Activated naive CD4-positive, alpha-beta T cell treated with anti-CD3 and anti-CD28 coated beads, Interleukin-2, amount 10 ng/mL, durations not matched to agents 7 days and 5 days (primary cell): ENCODE data around the gene GREB1.

Experiments used
- CTCF ChIA-PET: fragments of 350-600 bp; sonication (Branson Sonifier 250); formaldehyde crosslinking; loops from one replicate; lab custom pipeline; 2021; ENCODE audit warnings: antibody characterized with exemption; lab: Charles Lee
- DNase-seq: peaks from one replicate; pipeline ENCODE4 v3.0.0-alpha.2; 2020
- H3K27ac Mint-ChIP-seq: one replicate; pipeline ENCODE4 v1.8.0; 2021; ENCODE audit warnings: mild to moderate bottlenecking, moderate library complexity, mixed read lengths
- H3K27me3 Mint-ChIP-seq: one replicate; pipeline ENCODE4 v1.8.0; 2021; ENCODE audit warnings: mild to moderate bottlenecking, mixed read lengths
- H3K36me3 Mint-ChIP-seq: one replicate; pipeline ENCODE4 v1.8.0; 2021; ENCODE audit warnings: mixed read lengths
- H3K4me1 Mint-ChIP-seq: one replicate; pipeline ENCODE4 v1.8.0; 2021; ENCODE audit warnings: mixed read lengths
- H3K4me3 Mint-ChIP-seq: one replicate; pipeline ENCODE4 v1.8.0; 2021; ENCODE audit warnings: mild to moderate bottlenecking, moderate library complexity, mixed read lengths
- H3K9me3 Mint-ChIP-seq: one replicate; pipeline ENCODE4 v1.8.0; 2021; ENCODE audit warnings: mixed read lengths

GREB1 gene

DNA sequence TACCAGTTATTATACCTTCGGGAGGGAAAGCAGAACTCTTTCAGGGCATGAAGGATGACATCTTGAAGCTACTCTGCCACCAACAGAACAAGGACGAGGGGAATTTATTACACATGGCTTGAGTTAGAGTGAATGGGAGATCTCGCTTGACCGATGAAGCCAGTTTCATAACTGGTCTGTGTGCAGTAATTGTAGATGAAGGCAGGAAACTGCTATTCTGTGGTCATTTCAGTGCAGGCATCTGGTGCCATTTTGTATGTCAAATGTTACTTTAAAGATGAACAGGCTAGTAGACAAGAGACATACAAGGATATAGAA, 20.5 kb downstream of the GREB1 start:
- Mint-ChIP-seq H3K27me3 (peaks cover 46% of the 10 kb centered on the region), H3K27ac (no peak overlapping the region), H3K4me1 (no peaks in the 10 kb centered on the region), H3K36me3 (no peaks in the 10 kb centered on the region), H3K4me3 (no peak overlapping the region), H3K9me3 (no peaks in the 10 kb centered on the region)
- no peak for DNase-seq
- CTCF ChIA-PET = interaction anchor here (0.7 to 1.2 kb wide), 2 partner anchors 19 to 28 kb away, joined by 3 read pairs; no protein-coding TSS in a partner anchor

DNA sequence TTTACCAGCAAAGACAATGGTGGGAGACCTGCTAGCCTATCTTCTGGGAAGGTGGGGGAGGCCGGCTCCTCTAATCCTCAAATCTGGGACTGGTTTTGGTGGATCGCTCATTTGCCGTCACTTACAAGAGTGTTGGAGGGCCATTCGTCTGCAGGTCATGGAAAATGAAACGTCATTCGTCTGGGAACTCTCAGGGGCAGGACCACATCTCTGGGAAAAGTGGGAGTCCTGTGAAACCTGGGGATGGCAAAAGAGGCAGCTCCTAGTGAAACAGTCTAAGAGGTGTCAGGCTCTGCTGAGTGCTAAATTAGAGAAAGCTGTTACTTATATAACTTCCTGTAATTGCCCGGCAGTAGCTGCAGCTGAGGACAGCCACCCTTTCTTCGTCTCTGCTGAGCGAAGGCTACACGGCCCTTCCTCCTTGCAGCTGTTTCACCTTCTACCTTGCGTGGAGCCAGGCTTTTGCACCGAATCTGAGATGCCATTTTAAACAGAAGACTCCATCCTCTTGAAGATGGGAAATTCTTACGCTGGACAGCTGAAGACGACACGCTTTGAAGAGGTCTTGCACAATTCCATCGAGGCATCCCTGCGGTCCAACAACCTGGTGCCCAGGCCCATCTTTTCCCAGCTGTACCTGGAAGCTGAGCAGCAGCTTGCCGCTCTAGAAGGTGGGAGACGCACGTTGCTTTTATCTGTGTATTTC, 22.4 kb downstream of the GREB1 start:
- H3K9me3 Mint-ChIP-seq = no peaks in the 10 kb centered on the region
- no peak overlapping the region for H3K27ac Mint-ChIP-seq
- H3K36me3 Mint-ChIP-seq = no peaks in the 10 kb centered on the region
- no peak for DNase-seq
- H3K27me3 Mint-ChIP-seq = peaks cover 51% of the 10 kb centered on the region
- no peaks in the 10 kb centered on the region for H3K4me1 Mint-ChIP-seq
- CTCF ChIA-PET = no interaction called here
- H3K4me3 Mint-ChIP-seq = no peak overlapping the region

DNA sequence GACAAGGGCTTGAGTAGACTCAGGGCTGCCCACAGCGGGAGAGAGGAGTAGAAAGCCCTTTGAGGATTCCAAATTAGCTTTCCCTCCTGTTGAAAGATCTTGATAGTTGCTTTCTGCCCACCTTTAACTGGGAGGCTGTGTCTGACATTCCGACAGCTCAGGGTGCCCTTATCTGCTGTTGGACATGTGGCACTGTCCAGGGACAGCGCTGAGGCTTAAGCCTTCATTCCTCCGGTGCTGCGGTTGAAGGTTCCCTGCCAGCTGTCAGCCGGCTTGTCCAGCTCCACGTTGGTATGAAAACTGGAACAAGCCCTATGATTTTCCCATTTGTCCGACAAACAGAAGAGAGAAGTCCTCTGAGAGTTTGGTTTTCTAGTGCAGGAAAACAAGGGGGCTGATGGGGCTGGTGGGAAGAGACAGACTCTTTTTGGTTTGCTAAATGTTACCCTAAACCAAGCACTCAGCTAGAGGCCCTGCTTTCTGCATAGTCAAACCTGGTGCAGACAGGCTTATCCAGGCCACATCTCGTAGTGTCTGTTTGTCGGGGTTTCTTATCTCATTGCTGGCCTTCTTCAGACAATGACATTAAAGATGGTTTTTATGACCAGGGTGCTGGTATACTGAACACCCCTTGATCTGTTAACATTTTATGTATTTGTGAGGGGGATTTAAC, 24.5 kb downstream of the GREB1 start:
- H3K27ac Mint-ChIP-seq = no peak overlapping the region
- no peak for DNase-seq
- no peaks in the 10 kb centered on the region for H3K9me3 Mint-ChIP-seq
- peaks cover 43% of the 10 kb centered on the region for H3K27me3 Mint-ChIP-seq
- no peaks in the 10 kb centered on the region for H3K4me1 Mint-ChIP-seq
- H3K4me3 Mint-ChIP-seq = no peak overlapping the region
- no peaks in the 10 kb centered on the region for H3K36me3 Mint-ChIP-seq
- CTCF ChIA-PET = no interaction called here

DNA sequence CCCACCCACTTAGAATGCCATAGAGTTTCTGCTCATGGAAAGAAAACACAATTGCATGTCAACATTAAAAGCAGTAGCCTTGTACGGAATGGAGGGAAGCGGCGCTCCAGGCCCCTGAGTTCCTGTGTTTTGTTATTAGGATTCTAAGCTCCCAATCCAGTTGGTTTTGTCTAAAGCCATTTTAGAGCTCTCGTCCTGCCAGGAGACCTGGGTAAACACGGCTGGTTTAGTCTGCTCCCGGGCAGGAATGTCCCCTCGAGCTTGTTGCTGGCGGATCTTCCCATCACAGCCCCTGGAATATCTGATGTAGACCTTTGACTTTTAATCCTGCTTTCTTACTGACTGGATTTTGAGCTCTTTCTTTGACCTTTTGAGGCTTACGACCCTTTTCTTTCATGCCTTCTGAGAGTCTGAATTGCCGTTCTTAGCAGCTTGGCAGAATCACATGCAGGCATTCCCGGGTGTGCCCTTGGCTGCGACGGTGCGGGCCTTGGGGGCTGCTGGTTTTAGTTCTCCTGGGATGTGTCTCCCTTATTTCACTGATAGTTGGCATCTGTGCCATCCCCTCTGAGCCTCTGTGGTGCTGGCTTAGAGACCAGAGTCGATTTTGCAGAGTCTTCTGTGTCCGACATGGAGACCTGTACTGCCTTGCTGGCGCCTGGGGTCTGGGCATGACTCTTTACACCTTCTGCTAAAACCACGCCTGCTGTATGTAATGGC, 25.4 kb downstream of the GREB1 start:
- H3K36me3 Mint-ChIP-seq = no peaks in the 10 kb centered on the region
- H3K27me3 Mint-ChIP-seq = peaks cover 36% of the 10 kb centered on the region
- CTCF ChIA-PET = no interaction called here

DNA sequence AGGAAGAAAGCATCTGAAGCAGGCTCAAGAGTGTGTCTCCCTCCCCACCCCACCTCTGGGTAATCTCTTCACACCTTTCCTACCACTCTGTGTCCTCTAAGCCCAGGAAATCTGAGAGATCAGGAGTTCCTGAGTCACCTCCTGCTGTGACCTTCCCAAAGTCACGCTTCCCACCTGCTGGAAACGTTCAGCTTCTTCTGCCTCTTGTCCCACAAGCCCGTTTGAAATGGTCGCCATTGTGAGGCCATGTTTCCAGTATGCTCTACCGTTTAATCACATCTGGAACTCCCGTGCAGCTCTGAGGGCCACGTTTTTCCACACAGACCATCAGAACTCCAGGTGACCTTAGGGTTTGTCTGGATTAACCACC, 25.9 kb downstream of the GREB1 start:
- H3K9me3 Mint-ChIP-seq = no peaks in the 10 kb centered on the region
- CTCF ChIA-PET = no interaction called here
- H3K4me3 Mint-ChIP-seq = no peak overlapping the region
- H3K4me1 Mint-ChIP-seq = no peaks in the 10 kb centered on the region
- no peak for DNase-seq
- H3K36me3 Mint-ChIP-seq = no peaks in the 10 kb centered on the region
- no peak overlapping the region for H3K27ac Mint-ChIP-seq
- H3K27me3 Mint-ChIP-seq = peaks cover 35% of the 10 kb centered on the region

More for the DNA sequence above, 25.4 kb downstream of the GREB1 start:
- Mint-ChIP-seq H3K27ac (no peak overlapping the region), H3K4me1 (no peaks in the 10 kb centered on the region), H3K9me3 (no peaks in the 10 kb centered on the region), H3K4me3 (no peak overlapping the region)
- no peak for DNase-seq

DNA sequence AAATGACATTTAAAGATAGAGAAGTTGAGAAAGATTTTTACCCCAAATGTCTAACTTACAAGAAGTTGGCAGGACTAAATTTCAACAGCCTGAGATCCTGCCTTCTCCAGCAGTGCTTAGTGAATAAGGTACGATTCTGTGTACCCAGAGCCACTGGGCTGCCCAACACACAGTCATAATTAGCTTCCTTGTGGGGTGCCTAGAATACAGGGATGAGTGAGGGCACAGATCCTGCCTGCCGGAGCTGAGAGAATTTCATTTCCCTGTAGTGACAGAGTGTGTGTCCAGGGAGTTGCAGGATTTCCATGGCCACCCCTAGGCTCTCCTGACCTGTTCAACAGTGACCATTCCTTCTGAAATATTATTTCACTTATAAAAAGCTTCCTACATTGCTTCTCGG, 27.0 kb downstream of the GREB1 start:
- no peak for DNase-seq
- Mint-ChIP-seq H3K27ac (no peak overlapping the region), H3K9me3 (no peaks in the 10 kb centered on the region), H3K36me3 (no peaks in the 10 kb centered on the region), H3K4me1 (no peaks in the 10 kb centered on the region), H3K27me3 (peaks cover 31% of the 10 kb centered on the region), H3K4me3 (no peak overlapping the region)
- CTCF ChIA-PET = interaction anchor here (0.6 to 1.5 kb wide), 2 partner anchors 24 to 428 kb away, joined by 3 to 4 read pairs; a partner anchor contains a TSS

DNA sequence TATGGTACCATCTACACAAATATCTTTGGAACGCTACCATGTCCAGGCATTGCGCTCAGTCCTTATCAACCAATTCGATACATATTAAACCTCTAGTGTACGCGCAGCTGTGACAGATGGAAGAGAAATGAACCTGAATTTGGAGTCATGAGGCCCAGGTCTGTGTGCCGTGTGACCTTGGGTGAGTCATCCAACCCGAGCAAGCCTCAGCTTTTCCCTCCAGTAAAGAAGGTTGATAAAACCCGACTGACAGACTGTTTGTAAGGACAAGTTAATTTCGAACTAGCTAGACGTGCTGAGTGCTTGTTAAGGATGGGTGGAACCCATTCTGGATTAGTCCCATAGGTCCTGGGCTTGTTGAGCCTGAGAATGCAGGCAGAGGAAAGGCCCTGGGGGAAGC, 28.2 kb downstream of the GREB1 start:
- no peak overlapping the region for H3K27ac Mint-ChIP-seq
- H3K36me3 Mint-ChIP-seq = no peaks in the 10 kb centered on the region
- H3K4me1 Mint-ChIP-seq = no peaks in the 10 kb centered on the region
- CTCF ChIA-PET = interaction anchor here (1.5 kb wide), 1 partner anchor 22 kb away, joined by 4 read pairs; no protein-coding TSS in a partner anchor
- no peaks in the 10 kb centered on the region for H3K9me3 Mint-ChIP-seq
- no peak overlapping the region for H3K4me3 Mint-ChIP-seq
- no peak for DNase-seq
- peaks cover 23% of the 10 kb centered on the region for H3K27me3 Mint-ChIP-seq

DNA sequence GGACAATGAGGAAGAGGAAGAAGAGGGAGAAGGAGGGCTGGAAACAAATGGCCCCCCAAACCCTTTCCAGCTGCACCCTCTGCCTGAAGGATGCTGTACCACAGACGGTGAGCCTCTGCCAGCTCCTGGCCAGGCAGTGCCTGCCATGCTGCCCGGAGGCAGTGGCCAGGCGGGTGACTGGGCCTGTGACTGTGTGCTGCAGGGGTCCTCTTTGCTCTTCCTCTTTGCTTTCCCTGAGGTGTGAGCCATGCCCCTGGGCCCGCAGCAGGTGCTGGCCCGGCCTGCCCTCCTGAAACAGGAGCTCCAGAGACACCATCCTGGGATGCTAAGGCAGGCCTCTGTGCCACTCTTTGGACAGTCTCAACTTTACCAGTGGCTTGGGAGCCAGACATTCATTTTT, 28.6 kb downstream of the GREB1 start:
- H3K4me3 Mint-ChIP-seq = no peak overlapping the region
- peaks cover 20% of the 10 kb centered on the region for H3K27me3 Mint-ChIP-seq
- no peak for DNase-seq
- CTCF ChIA-PET = no interaction called here
- H3K4me1 Mint-ChIP-seq = no peaks in the 10 kb centered on the region
- no peak overlapping the region for H3K27ac Mint-ChIP-seq
- no peaks in the 10 kb centered on the region for H3K9me3 Mint-ChIP-seq
- H3K36me3 Mint-ChIP-seq = no peaks in the 10 kb centered on the region

DNA sequence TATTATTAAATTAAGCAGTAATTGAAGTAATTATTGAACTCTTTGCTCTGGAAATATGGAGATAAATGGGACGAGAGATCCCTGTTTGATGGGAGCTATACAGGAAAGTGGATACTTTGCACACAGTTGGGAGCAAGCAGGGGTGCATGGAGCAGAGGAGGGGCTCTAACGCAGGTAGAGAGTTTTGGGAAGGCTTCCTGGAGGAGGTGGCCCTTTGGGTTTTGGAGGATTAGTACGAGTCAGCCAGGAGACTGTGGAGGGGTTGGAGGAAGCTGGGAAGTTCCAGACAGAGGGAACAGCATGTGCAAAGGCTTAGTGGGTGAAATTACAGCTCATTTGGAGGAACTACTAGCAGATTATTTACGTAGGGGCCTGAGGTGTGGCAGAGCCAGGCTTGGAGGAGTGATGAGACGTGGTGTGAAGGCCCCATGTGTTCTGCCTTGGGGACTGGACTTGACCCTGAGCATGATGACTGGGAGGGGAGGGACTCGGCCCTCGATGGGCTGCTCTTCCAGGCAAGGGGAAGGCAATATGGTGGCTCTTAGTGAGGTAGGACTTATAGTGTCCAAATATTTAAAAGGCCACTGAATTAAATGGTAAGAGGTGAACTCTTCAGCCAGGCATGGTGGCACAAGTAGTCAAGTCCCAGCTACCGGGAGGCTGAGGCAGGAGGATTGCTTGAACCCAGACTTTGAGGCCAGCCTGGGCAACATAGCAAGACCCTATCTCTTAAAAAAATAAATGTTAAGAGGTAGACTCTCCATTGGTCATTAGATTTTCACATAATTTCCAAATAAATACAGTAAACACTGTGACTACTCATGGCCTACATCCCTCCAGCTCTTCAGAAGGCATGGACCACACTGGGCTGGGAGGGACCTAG, 30.2 kb downstream of the GREB1 start:
- CTCF ChIA-PET = no interaction called here
- H3K36me3 Mint-ChIP-seq = no peaks in the 10 kb centered on the region
- no peak overlapping the region for H3K27ac Mint-ChIP-seq
- H3K9me3 Mint-ChIP-seq = no peaks in the 10 kb centered on the region
- H3K4me3 Mint-ChIP-seq = no peak overlapping the region
- DNase-seq = no peak
- H3K4me1 Mint-ChIP-seq = no peaks in the 10 kb centered on the region
- peaks cover 9% of the 10 kb centered on the region for H3K27me3 Mint-ChIP-seq

DNA sequence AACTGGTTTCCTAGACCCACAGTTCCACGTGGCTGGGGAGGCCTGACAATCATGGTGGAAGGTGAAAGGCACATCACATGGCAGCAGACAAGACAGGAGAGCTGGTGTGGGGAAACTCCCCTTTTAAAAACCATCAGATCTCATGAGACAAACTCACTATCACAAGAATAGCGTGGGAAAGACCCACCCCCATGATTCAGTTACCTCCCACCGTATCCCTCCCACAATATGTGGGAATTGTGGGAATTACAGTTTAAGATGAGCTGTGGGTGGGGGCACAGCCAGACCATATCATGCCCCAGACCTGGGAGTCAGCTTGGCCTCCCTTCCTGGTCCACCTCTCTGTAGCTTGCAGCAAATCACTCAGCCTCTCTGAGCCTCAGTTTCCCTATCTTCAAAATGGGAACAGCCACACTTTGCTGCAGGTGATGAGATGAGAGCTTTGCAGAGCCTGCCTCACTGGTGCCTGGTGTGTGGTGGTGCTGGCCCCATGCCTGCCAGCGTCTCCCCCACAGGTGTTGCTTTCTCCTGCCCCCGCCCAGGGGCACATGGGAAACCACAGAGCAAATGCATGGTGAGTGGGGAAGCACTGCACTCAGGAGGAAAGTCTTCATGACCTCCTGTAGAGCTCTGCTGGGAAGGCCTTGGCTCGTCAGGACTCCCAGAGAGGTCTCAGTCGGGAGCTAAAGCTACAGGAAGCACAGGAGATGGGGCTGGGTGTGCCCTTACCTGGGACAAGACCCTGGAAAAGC, 31.1 kb downstream of the GREB1 start:
- Mint-ChIP-seq H3K36me3 (no peaks in the 10 kb centered on the region), H3K4me3 (no peak overlapping the region), H3K9me3 (no peaks in the 10 kb centered on the region), H3K27me3 (peaks cover 5% of the 10 kb centered on the region), H3K4me1 (no peaks in the 10 kb centered on the region), H3K27ac (no peak overlapping the region)
- DNase-seq = no peak
- CTCF ChIA-PET = interaction anchor here (2.8 kb wide), 1 partner anchor 18 kb away, joined by 14 read pairs; no protein-coding TSS in a partner anchor

DNA sequence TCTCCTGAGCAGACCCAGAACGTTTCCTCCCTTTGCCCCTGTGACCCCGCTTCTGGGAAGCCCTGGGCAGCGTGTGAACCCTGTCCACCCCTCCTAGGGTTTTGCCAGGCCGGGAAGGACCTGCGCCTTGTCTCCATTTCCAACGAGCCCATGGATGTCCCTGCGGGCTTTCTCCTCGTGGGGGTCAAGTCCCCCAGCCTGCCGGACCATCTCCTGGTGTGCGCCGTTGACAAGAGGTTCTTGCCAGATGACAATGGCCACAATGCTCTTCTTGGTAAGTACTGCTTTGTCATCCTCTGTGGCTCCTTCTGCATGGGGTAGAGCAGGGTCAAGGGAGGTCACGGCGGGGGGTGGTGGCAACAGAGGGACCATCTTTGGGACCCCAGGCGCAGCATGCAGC, 32.5 kb downstream of the GREB1 start:
- H3K4me3 Mint-ChIP-seq = no peak overlapping the region

DNA sequence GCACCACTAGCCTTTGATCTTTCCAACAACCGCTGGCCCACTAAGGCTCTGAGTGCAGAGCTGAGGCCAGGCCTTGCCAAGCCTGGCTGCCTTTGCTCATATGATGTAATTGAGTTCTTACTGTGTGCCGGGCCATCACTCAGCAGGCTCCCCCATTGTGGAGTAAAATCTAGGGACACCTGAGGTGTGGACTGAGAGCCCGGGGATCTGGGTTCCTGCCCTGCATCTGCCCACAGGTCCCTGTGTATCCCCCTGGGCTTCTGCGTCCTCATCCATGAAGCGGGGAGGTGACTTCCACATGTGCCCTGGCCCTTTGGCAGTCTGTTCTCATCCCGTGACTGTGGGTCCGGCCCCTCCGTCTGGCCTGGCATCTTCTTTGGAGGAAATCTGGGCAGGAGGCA, 33.8 kb downstream of the GREB1 start:
- H3K4me3 Mint-ChIP-seq = no peak overlapping the region
- H3K36me3 Mint-ChIP-seq = no peaks in the 10 kb centered on the region
- no peak overlapping the region for H3K27ac Mint-ChIP-seq
- peaks cover 5% of the 10 kb centered on the region for H3K27me3 Mint-ChIP-seq
- CTCF ChIA-PET = no interaction called here
- DNase-seq = no peak
- H3K9me3 Mint-ChIP-seq = no peaks in the 10 kb centered on the region
- H3K4me1 Mint-ChIP-seq = no peaks in the 10 kb centered on the region

More for the DNA sequence above, 32.5 kb downstream of the GREB1 start:
- no peaks in the 10 kb centered on the region for H3K36me3 Mint-ChIP-seq
- no peaks in the 10 kb centered on the region for H3K9me3 Mint-ChIP-seq
- CTCF ChIA-PET = interaction anchor here (2.8 kb wide), 1 partner anchor 17 kb away, joined by 14 read pairs; no protein-coding TSS in a partner anchor
- peaks cover 5% of the 10 kb centered on the region for H3K27me3 Mint-ChIP-seq
- no peak overlapping the region for H3K27ac Mint-ChIP-seq
- DNase-seq = no peak
- H3K4me1 Mint-ChIP-seq = no peaks in the 10 kb centered on the region

DNA sequence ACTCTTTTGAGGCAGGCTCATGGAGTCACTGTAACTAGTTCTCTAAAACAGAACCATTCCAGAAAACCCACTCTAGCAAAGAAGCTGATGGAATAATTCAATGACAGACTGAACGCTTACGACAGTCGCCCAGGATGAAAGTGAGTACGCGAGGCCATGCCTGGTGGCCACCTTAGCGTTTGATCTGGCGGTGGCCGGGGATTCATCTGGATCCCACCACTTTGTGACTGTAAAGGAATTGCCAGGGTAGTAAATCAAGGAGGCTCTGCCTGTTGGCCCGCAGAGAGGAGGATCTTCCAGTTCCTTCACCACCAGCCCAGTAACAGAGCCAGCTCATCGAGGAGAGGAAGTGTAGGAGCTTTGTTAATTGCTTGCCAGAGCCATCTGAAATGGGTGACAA, 34.6 kb downstream of the GREB1 start:
- H3K4me1 Mint-ChIP-seq = no peaks in the 10 kb centered on the region
- CTCF ChIA-PET = interaction anchor here (0.9 kb wide), 1 partner anchor 14 kb away, joined by 4 read pairs; no protein-coding TSS in a partner anchor
- no peak overlapping the region for H3K4me3 Mint-ChIP-seq
- no peaks in the 10 kb centered on the region for H3K9me3 Mint-ChIP-seq
- H3K27ac Mint-ChIP-seq = no peak overlapping the region
- no peaks in the 10 kb centered on the region for H3K36me3 Mint-ChIP-seq
- H3K27me3 Mint-ChIP-seq = peaks cover 6% of the 10 kb centered on the region
- no peak for DNase-seq
